Activated naive CD4-positive, alpha-beta T cell treated with Interleukin-2 at 50 U/mL for 16 hours (primary cell): Measurements from ENCODE around the gene IQCH.
A peak's percentile ranks its signal among the peaks of the same experiment; 100 is the strongest.

Experiments used
- DNase-seq: peaks from one replicate; pipeline ENCODE4 v3.0.0-alpha.2; 2020

The IQCH gene

DNA sequence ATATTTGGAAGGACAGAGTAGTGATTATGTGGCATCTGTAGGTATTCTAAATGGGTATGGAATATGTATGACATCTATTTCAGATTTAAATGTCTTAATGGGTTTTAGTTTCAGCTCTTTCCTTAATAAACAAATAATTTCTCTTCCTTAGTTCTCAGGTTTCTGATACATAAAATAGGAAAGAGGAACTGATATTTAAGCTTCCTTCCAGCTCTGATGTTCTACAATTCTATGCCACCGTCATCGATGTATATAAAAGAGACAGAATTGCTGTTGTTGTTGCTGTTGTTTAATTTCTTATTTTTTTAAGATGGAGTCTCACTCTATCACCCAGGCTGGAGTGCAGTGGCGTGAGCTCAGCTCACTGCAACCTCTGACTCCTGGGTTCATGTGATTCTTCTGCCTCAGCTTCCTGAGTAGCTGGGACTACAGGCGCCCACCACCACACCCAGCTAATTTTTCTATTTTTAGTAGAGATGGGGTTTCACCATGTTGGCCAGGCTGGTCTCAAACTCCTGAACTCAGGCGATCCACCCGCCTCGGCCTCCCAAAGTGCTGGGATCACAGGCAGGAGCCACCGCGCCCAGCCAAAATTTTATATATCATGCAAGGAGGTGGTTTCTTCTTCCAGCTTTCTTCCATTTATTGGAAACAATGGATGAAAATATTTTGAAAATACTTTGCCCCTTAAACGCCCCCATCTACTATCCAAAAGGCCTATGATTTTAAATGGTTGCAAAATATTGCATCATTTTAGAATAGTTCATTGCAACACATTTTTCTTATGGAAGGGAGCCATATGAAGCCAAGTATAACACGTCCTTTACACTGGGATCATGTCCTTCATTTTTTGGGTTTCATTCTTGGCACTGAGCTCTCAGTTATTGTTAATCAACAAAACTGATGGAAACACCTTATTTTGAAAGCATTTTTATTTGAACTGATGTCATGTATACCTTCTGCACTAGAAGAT lies 252.5 kb downstream of the IQCH start:
- DNase-seq = no peak

DNA sequence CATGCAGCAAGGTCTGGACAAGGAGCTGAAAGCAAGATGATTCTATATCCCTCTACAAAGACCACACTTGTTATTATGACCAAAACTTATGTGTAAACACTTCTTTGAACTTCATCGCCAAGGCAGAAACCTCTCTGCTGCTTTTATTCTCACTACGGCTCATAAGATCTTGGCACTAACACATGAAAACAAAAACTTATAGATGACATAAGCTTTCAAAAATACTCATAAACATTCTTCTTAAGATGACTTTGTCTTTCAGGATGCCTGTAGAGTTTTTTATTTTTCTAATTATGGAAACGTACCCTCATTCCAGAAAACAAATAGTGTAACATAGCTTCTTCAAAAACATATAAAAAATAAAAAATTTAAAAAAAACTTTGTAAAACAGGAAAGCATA lies 253.8 kb downstream of the IQCH start:
- no peak for DNase-seq

DNA sequence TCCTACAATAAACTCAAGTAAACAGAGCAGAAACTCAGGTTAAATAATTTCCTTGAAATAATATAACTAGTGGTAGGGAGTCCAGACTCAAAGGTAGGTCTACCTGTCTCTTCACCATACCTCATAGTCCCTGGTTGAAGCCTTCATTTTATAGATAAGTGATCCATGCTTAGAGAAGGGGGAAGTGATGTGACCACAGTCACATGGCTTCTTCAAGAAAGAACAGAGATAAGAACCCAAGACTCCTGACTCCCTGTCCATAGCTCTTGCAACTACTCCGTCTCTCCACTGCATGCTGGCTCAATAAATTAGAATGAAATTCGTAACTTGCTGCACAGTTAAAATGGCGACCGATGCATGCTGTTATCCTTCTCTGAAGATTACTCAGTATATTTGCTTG lies 255.3 kb downstream of the IQCH start:
- DNase-seq = no peak

DNA sequence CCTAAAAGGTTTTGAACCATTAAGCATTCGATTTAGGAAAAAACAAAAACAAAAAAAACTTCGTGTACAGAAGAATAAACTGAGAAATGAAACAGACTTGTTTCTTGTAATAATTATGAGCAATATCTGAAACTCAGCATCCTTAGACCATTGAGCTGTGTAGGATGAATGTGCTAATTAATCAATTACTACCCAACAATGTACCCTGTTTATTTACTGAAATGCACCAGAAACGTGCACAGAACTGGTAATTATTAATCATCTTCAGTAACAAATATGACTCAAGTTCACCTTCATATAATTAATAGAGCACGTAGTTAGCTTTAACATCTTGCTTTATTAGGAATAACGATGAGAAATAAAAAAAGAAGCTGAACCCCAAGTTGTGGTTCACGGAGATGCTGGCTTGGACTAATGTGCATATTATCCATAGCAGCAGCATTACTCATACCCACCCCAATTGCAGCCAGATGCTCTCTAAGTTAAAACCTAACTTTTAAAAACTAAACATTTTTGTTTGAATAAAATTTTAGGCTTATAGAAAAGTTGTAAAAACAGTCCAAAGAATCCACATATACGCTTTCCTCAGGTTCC lies 256.1 kb downstream of the IQCH start:
- DNase-seq = no peak

DNA sequence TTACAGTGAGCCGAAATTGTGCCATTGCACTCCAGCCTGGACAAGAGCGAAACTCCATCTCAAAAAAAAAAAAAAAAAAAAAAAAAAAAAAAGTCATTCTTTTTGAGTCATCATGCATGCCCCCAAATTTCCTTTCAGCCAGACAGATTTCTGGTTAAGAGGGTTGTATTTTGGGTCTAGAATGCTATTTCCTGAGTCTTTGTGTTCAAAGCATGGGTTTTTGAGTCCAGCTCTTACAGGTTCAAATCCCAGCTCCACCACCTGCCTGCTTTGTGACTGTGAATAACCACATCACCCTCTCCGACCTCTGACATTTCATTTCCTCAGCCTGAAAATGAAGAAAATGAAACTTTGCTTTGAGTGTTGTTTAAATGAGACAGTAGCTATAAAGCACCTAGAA lies 257.0 kb downstream of the IQCH start:
- no peak for DNase-seq

DNA sequence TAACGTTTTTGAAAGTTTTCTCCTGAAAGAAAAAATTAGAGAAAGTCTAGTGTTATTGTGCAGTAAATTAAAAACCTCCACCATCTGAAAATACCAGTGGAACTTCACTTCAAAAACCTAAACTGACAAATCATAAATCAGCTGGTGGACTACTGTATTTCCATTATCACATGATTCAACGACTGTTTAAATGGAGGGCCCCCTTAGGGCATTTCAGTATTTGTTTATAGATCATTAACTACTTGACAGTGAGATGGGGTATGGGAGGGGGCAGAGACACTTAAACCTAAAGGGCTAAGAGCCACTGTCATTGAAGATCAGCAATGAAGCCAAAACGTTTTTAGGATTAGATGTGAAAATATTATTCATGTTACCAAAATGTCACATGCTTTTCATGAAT lies 257.6 kb downstream of the IQCH start:
- DNase-seq = no peak

DNA sequence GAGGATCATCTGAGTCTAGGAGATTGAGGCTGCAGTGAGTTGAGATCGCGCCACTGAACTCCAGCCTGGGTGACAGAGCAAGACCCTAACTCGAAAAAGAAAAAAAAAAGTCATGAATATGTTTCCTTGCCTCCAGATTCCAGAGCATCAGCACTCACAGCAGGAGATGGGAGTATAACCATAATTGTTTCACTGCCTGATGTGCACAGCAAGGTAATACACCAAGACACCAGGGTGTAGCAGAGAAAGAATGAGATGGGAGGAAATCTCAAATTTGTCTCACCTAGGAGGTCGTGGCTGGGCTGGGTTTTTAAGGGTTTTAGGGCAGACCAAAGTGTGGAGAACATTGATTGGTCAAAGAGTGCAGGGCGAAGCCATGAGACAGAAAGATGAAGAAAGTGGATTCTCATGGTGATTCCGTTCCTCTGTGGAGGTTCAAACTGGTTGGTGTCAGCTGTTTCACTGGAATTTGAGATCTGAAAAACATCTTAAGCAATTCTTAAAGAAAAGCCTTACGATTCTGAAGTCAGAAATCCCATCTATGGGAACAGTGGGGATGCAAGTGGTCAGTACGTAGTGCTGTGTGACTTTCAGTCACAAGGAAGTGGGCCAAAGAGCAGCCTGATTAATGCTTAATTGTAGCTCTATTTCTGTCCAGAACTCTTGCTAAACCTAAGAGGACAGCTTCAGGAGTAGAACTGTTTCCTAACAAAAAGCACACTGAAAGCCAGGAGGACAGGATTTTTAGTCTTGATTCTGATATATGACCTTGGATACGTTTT lies 258.5 kb downstream of the IQCH start:
- DNase-seq = no peak

DNA sequence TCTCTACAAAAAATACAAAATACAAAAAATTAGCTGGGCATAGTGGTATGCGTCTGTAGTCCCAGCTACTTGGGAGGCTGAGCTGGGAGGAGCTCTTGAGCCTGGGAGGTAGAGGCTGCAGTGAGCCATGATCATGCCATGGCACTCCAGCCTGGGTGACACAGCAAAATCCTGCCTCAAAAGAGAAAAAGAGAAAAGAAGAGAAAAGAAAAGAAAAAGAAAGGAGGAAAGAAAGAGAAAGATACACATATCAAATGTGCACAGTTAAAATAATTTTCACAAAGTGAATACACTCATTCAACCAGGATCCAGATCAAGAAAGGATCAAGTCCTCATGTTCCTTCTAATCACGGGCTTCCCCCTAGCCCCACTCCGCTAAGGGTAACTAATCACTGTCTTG lies 260.5 kb downstream of the IQCH start:
- no peak for DNase-seq

DNA sequence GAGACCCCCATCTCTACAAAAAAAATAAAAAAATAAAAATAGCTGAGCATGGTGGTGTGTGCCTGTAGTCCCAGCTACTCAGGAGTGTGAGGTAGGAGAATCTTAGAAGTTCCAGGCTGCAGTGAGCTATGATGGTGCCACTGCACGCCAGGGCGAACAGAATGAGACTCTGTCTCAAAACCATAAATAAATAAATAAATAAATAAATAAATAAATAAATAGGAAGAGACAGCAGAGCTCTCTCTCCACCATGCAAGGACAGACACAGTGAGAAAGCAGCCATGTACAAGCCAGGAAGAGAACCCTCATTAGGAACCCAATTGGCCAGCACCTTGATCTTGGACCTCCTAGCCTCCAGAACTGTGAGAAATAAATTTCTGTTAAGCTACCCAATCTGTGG lies 261.0 kb downstream of the IQCH start:
- DNase-seq = no peak

DNA sequence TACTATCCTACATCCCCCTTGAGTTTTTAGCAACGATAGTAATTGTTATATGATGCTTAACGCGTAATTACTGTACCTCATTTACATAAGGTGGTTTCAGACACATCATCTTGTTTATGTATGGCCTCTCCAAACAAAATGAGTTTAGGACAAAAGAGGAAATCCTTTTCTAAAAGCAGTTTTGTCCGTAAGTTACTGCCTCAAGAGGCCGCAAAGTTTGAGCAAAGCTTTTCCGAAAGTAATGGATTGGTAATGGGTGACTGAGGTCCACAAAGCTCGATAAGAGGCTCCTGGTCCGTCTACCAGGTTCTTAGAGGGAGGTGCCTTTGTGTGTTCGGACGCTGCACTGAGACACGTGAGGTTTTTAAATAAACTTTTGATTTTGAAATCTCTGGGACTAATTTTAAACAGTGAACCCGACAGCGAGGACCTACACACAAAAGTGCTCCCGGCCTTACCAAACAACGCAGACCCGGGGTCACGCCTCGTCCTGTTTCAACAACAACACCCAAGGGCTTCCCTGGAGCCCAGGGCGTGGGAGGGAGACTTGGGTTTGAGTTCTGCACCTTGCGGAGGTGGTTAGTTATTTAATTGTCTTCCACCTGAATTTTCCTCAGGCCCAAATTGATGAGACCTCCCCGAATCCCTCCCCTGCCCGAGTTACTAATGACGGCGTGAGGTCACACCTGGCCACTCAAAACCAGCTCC lies 265.9 kb downstream of the IQCH start:
- DNase-seq = no peak

DNA sequence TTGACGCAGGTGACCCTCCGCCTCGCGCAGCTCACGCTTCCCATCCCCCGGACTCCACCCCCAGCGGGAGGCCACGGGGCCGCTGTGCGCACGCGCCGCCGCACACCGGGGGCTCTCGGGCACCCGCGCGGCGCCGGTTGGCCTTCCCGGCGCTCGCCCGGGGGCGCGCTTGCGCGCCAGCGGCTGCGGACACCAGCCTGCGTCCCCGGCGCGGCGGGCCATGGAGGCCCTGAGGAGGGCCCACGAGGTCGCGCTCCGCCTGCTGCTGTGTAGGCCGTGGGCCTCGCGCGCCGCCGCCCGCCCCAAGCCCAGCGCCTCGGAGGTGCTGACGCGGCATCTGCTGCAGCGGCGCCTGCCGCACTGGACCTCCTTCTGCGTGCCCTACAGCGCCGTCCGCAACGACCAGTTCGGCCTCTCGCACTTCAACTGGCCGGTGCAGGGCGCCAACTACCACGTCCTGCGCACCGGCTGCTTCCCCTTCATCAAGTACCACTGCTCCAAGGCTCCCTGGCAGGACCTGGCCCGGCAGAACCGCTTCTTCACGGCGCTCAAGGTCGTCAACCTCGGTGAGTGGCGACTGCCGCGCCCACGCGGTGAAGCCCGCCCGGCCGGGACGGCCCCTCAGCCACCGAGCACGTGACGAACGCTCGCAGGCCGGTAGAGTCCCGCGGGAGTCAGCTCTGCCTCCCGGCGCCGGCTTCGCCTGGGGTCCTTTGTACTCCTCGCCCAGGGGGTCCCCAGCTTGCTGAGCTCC lies 266.6 kb downstream of the IQCH start, which contains the start of gene C15orf61:
TSS of gene C15orf61 (plus strand) at position 103 of the 754 bp plus-strand sequence. CDS start at position 221, 118 bp downstream.
- peak; percentile 86 for DNase-seq

DNA sequence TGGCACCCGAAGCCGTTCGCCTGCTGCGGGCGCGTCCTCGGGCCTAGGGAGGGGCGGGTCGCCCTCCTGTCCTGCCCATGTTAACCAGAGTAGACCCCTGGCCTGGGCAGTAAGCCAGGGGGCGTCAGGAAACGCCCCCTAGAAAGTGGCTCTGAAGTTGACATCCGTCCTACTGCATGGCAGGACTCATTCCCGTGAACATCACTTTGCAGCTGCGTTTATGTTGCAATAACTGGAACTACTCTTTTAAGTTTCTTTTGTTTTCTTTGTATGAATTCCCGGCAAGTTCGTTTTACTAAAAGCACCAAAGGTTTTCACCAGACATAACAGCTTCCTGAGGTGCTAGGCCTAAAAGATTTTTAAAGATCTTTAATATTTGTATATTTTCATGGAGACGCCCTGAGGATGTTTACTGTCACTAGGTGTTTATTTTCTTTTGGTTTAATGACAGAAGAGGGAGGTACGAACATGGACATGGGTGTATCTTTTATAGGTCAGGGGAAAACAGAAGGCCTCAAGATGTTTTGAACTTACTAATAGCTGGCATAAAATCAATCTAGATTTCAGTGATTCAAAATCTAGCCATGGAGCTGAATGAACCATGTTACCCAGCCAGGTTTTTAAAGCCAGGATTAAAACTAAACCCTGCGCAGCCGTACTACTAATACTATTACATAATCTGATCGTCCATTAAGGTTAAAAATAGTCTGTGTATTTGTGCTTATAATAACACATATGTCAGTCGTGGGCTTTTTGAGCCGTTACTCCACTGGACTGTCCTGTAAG lies 267.4 kb downstream of the IQCH start:
- DNase-seq = no peak

DNA sequence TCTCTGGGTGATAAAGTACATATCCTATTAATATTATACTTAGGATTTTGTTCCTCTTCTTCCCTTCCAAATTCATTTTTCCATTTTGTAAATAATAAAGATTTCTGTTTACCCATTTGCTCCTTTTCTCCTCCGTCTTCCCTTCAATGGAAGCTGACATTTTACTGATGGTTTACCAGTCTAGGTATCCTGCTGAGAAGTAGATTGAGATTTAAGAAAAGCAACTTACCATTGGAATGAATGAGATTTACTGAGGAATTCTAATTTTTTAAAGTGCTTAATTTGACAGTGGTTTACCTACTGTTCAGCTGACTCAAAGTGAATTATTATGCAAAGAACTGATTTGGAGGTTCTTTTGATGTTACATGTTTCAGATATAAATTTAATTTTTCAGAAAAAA lies 268.7 kb downstream of the IQCH start:
- DNase-seq = no peak

DNA sequence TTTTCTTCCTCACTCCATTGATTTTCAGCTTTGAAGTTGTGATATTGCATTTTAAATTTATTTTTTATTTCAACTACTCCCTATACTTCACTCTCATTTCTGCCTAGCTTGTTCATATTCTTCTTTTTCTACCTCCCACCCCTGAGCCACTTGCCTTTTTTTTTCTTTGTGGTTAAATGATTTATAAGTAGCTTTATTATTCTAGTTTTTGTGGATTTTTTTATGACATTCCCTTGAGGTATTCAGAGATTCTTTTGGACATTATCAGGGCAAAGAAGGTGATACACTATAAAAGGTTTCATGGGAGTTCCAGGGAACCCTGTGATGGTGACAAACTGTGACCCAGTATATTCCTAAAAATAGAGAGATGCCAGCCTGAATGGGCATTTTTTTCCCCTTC lies 269.6 kb downstream of the IQCH start:
- no peak for DNase-seq

DNA sequence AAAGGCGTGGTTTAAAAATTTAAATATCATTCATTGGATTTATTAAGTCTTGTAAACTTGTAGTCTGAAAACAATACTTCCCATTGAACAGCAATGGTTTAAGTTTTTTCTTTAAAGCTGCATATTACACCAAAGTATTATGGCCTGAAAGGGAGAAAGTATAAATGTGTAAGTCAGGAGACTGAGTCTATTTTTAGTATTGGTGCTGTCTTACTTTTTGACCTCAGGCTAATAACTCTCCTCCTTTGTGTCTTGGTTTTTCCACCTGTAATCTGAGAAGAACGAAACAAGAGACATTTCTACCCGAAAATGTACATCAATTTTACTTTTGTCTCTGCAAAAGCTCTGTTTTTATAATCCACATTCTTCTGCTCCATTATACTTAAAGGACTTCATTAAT lies 273.9 kb downstream of the IQCH start:
- DNase-seq = no peak

DNA sequence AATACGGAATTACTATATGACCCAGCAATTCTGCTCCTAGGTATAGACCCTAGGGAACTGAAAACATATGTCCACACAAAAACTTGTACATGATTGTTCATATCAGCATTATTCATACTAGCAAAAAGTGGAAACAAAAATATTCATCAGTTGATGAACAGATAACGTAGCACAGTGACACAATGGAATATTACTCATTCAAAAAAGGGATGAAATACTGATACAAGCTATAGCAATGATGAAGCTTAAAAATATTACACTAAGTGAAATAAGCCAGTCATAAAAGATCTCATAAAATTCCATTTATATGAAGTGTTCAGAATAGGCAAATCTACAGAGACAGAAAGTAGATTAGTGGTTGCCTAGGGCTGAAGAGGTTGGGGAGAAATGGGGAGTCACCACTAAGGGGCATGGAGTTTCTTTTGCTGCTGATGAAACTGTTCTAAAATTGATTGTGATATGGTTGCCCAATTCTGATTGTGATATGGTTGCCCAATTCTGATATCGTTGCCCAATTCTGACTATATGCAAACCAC lies 276.9 kb downstream of the IQCH start:
- DNase-seq = no peak

DNA sequence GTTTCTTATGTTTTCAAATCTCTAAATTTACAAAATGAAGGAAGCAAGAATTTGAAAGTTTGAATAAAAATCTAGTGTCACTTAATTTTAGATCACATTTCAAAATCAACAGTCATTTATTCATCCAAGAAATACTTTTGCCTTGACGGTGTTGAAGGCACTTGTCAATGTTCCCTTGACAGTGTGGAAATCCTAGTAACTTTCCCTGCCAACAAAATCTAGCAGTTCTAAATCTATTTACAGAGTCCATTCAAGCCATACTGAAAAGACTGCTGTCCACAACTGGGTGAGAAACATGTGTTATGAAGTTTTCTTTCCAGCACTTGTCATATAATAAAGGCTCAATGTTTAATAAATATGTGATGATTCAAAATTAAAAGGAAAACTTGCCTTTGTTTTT lies 279.3 kb downstream of the IQCH start:
- DNase-seq = no peak

DNA sequence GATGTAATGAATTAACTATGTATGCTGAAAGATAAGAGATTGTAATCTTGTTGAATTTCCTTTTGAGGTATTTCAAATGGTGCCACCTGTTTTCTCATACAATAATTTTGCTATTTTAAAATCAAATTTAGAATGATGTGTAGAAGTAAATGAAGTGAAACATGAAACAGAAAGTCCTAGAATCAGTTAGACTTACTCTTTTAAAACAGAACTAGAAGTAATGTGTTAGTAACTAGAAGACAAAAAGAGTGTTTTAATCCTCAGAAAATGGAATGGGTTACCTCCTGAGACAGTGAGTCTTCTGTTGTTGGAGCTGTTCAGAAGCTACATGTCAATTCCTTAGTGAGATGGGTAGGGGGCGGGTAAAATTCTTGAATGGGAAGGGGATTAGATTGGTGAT lies 279.8 kb downstream of the IQCH start:
- no peak for DNase-seq

DNA sequence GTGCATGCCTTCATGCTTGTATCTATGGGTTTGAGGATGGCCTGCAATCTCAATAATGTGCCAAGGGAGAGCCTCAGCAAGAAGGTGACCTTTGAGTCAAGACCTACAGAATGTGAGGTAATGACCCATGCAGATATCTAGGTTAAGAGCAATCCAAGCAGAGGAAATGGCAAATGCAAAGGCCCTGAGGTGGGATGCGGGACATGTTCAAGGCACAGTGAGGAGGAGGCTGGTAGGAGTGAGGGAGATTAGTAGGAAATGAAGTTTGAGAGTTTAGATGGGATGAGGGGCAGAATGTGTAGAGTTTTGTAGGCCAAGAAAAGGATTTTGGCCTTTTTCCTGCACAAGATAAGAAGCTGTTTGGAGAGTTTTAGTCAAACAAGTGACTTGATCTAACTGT lies 283.2 kb downstream of the IQCH start:
- DNase-seq = no peak

DNA sequence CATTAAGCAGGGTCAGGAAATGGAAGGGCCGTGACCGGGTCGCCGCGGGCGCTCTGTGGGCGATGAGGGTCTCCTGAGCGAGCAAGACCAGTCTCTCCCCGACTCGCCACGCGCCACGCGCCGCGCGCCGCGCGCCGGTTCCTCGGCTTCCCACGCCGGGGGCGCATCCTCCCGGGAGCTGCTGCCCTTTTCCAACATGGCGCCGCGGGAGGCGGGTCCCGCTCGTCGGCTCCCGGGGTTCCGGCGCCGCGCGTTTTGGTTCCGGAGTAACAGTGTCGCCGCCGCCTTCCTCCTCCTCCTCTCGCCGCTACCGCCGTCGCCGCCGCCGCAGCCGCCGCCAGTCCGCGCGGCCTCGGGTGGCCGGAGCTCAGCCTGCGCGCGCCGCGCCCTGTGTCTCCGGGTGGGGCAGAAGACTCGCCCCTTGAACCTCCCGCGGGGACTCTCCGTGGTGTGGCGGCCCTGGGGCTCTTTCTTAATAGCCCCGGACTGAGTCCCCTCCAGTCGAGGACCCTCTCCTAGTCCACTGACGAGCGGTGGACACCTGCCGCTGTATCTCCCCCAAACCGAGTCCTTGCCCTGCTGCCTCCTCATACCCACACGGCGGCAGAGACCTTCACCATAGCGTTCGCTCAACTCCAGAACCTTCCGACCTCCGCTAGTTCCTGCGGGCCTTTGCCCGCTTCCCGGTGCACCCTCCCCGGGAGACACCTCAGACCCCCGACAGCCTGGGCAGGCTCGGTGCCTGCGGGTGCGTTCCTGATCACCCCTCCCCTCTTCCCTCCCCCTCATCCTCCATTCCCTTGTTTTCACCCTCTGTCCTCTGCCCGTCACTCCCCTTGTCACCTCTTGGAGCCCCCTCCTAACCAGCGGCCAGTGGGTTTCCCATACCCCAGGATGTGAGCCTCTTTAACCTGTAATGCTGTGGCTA lies 288.1 kb downstream of the IQCH start, which contains the start of gene MAP2K5:
TSS of gene MAP2K5 (plus strand) at position 284 of the 928 bp plus-strand sequence. CDS start at position 917, 633 bp downstream.
- DNase-seq = peak; percentile 85
